ENCODE results near the gene MAP6.

MAP6 gene

GRCh38 chr11:75668451-75669297 lies at the start of gene MAP6:
Gene MAP6, minus strand, starts transcription at chr11:75669038. Its CDS starts 669 bp downstream, at chr11:75668369.
- peaks cover 7% of the 10 kb centered on the region for H3K27me3 ChIP-seq (ENCODE audit: insufficient read depth, low read depth, severe bottlenecking)

DNA sequence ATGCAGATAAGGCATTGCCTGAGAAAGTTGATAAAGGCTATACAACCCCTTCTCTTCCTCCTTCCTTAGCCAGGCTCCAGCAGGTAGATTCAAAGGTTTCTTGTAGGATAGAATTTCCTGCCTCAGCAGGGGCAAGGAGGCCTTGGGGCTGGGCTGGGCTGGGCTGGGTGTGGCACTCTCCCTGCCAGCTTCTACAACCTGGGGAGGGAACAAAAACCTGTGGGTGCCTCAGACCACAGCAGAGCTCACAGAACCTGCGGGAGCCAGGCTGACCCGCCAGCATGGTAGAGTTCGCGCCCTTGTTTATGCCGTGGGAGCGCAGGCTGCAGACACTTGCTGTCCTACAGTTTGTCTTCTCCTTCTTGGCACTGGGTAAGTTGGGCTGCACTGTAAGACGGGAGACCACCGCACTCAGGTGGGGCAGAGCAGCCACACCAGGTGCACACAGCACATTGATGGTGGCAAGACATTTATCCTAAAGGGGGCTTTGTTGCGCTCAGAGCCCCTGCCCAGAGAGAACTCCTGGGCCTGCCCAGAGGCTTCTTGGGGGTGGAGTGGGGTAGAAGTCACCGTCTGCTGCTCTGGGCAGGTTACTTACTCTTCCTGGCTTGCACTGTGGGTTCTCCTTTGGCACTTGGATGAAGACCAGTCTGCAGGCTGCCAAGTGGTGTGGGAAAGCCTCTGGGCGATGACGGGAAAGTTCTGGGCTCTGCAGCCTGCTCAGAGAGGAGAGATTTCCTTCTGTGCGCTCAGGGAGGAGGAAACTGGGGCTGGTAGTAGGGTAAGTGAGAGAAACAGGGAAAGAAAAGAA lies 49.0 kb upstream of the MAP6 start, which contains the start of gene MOGAT2:
Gene MOGAT2 (plus strand): TSS at position 231 of the 811 bp plus-strand sequence. CDS start 51 bp downstream, at position 282.
- no peaks in the 10 kb centered on the region for H3K27me3 ChIP-seq (ENCODE audit: insufficient read depth, low read depth, severe bottlenecking)
- no peak within 1 kb of the TSS for H3K27ac ChIP-seq
- H3K4me3 ChIP-seq (ENCODE audit: low read depth, low read length), result no peak within 1 kb of the TSS
- no peaks in the 10 kb centered on the region for H3K36me3 ChIP-seq
- TF ChIP-seq, protein P1, sequence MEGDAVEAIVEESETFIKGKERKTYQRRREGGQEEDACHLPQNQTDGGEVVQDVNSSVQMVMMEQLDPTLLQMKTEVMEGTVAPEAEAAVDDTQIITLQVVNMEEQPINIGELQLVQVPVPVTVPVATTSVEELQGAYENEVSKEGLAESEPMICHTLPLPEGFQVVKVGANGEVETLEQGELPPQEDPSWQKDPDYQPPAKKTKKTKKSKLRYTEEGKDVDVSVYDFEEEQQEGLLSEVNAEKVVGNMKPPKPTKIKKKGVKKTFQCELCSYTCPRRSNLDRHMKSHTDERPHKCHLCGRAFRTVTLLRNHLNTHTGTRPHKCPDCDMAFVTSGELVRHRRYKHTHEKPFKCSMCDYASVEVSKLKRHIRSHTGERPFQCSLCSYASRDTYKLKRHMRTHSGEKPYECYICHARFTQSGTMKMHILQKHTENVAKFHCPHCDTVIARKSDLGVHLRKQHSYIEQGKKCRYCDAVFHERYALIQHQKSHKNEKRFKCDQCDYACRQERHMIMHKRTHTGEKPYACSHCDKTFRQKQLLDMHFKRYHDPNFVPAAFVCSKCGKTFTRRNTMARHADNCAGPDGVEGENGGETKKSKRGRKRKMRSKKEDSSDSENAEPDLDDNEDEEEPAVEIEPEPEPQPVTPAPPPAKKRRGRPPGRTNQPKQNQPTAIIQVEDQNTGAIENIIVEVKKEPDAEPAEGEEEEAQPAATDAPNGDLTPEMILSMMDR (IDR thresholded peaks at IDR 0.05; ENCODE audit: low read depth, low read length), result no peak
- DNase-seq, result no peak
- no peaks in the 10 kb centered on the region for H3K9me3 ChIP-seq (ENCODE audit: severe bottlenecking)

More at GRCh38 chr11:75668451-75669297, at the start of gene MAP6:
- no peaks in the 10 kb centered on the region for H3K36me3 ChIP-seq
- peak; percentile 72 for DNase-seq
- H3K4me3 ChIP-seq (ENCODE audit: low read depth, low read length), result peak within 1 kb of the TSS; percentile 55
- H3K27ac ChIP-seq, result no peak within 1 kb of the TSS
- TF ChIP-seq, protein P1 (IDR thresholded peaks at IDR 0.05; ENCODE audit: low read depth, low read length), result no peak
- H3K9me3 ChIP-seq (ENCODE audit: severe bottlenecking), result peaks cover 2% of the 10 kb centered on the region

DNA sequence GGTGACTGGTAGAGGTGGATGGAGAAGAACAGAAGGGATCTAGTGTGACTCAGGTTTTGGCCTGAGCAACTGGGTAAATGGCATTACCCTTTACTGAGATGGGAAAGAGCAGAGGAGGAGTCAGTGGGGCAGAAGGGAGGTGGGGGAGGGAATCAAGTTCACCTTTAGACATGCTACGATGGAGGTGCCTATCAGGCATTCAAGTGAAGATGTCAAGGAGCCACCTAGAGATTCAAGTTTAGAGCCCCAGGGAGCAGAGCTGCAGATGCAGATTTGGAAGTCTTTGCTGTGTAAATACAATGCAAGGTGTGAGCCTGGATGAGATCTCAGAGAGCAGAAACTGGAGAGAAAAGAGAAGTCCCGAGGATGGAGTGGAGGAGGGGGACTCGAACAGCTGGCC lies 47.8 kb upstream of the MAP6 start:
- no peak for DNase-seq
- H3K36me3 ChIP-seq, result no peaks in the 10 kb centered on the region
- TF ChIP-seq, protein P1 (IDR thresholded peaks at IDR 0.05; ENCODE audit: low read depth, low read length), result no peak
- H3K27ac ChIP-seq, result no peak overlapping the region
- H3K4me3 ChIP-seq (ENCODE audit: low read depth, low read length), result no peak overlapping the region
- no peaks in the 10 kb centered on the region for H3K27me3 ChIP-seq (ENCODE audit: insufficient read depth, low read depth, severe bottlenecking)
- no peaks in the 10 kb centered on the region for H3K9me3 ChIP-seq (ENCODE audit: severe bottlenecking)

GRCh38 chr11:75715688-75716087 lies 46.9 kb upstream of the MAP6 start:
- TF ChIP-seq, protein P1 (IDR thresholded peaks at IDR 0.05; ENCODE audit: low read depth, low read length), result no peak
- no peaks in the 10 kb centered on the region for H3K27me3 ChIP-seq (ENCODE audit: insufficient read depth, low read depth, severe bottlenecking)
- H3K4me3 ChIP-seq (ENCODE audit: low read depth, low read length), result no peak overlapping the region
- DNase-seq, result no peak
- no peaks in the 10 kb centered on the region for H3K36me3 ChIP-seq
- H3K9me3 ChIP-seq (ENCODE audit: severe bottlenecking), result no peaks in the 10 kb centered on the region
- H3K27ac ChIP-seq, result no peak overlapping the region

DNA sequence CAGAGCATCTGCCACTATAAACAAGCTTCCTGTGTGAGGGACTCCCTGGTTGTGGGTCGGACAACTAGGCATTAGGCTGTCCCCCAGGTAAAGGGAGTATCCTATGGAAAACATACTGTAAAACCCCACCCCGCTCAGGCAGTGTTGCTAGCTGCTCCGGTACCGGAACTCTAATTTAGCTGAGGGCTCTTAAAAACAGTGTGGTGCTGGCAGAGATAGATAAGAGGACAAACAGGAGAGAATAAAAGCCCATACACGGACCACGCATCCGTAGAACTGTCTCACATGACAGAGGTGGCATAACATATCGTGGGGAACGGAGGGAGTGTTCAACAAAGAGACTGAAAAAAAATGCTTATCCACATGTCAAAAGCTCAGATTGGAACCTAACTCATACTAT lies 45.4 kb upstream of the MAP6 start:
- Histone ChIP-seq H3K36me3 (no peaks in the 10 kb centered on the region), H3K9me3 (ENCODE audit: severe bottlenecking) (no peaks in the 10 kb centered on the region), H3K27me3 (ENCODE audit: insufficient read depth, low read depth, severe bottlenecking) (no peaks in the 10 kb centered on the region), H3K27ac (no peak overlapping the region), H3K4me3 (ENCODE audit: low read depth, low read length) (no peak overlapping the region)
- DNase-seq, result no peak
- TF ChIP-seq, protein P1 (IDR thresholded peaks at IDR 0.05; ENCODE audit: low read depth, low read length), result no peak

Measured in WERI-Rb-1 (cell line).